Activated CD8-positive, alpha-beta memory T cell treated with anti-CD3 and anti-CD28 coated beads, Interleukin-2, amount 10 ng/mL, durations not matched to agents 7 days and 5 days (primary cell): ENCODE results near the gene WNT7A. TPM values are rescaled to one million over a fixed set of nuclear protein-coding genes. Genes with fewer than 3 reads are reported as not detected.

Source experiments
- ATAC-seq: fragments of 150-1000 bp; cut with Tn5 transposase; one replicate; pipeline ENCODE4 v1.10.0; 2021; ENCODE audit warnings: moderate library complexity
- CTCF ChIA-PET: fragments of 350-600 bp; sonication (Branson Sonifier 250); formaldehyde crosslinking; loops from one replicate; lab custom pipeline; 2021; ENCODE audit warnings: antibody characterized with exemption; lab: Charles Lee
- DNase-seq: peaks from one replicate; pipeline ENCODE4 v3.0.0-alpha.2; 2020
- H3K27ac Mint-ChIP-seq: one replicate; pipeline ENCODE4 v1.8.0; 2021; ENCODE audit warnings: mild to moderate bottlenecking, mixed read lengths
- H3K27me3 Mint-ChIP-seq: one replicate; pipeline ENCODE4 v1.8.0; 2021; ENCODE audit warnings: mixed read lengths
- H3K36me3 Mint-ChIP-seq: one replicate; pipeline ENCODE4 v1.8.0; 2021; ENCODE audit warnings: mild to moderate bottlenecking, mixed read lengths
- H3K4me1 Mint-ChIP-seq: one replicate; pipeline ENCODE4 v1.8.0; 2021; ENCODE audit warnings: mixed read lengths
- H3K4me3 Mint-ChIP-seq: one replicate; pipeline ENCODE4 v1.8.0; 2021; ENCODE audit warnings: mild to moderate bottlenecking, moderate library complexity, mixed read lengths
- H3K9me3 Mint-ChIP-seq: one replicate; pipeline ENCODE4 v1.8.0; 2022; ENCODE audit warnings: low read depth, mixed read lengths
- total RNA-seq, 2 experiments: library from RNA; stranded (reverse); gene quantifications; one replicate each; pipeline ENCODE4 v1.2.3, GENCODE V29; 2021

Gene WNT7A
- total RNA-seq, 2 experiments from 2014 or later, result not detected

- H3K4me3 Mint-ChIP-seq, result no peak overlapping the region
- H3K9me3 Mint-ChIP-seq, result no peaks in the 10 kb centered on the region
- H3K36me3 Mint-ChIP-seq, result no peaks in the 10 kb centered on the region
- CTCF ChIA-PET, result no interaction called here
- no peak for ATAC-seq
- H3K27ac Mint-ChIP-seq, result no peak overlapping the region
- H3K27me3 Mint-ChIP-seq, result peaks cover 2% of the 10 kb centered on the region
- peaks cover 3% of the 10 kb centered on the region for H3K4me1 Mint-ChIP-seq
- DNase-seq, result no peak
Observed at GRCh38 chr3:13856006-13856405, 23.9 kb downstream of the WNT7A start.

DNA sequence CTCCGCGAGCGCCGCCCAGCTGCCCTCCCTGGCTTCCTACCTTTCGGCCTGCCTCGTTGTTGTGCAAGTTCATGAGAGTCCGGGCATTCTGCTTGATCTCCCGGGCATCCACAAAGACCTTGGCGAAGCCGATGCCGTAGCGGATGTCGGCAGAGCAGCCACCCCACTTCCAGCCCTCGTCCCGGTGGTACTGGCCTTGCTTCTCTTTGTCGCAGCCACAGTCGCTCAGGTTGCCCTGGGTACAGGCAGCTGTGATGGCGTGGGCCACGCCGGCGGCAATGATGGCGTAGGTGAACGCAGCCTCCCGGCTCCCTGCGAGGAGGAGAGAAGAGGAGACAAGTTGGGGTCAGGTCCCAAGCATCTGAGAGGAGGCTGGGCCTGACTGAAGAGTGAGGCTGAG lies 25.4 kb downstream of the WNT7A start:
- Mint-ChIP-seq H3K4me3 (no peak overlapping the region), H3K27ac (no peak overlapping the region), H3K9me3 (no peaks in the 10 kb centered on the region), H3K27me3 (no peaks in the 10 kb centered on the region), H3K36me3 (no peaks in the 10 kb centered on the region), H3K4me1 (peaks cover 3% of the 10 kb centered on the region)
- ATAC-seq (no peak), DNase-seq (no peak)
- CTCF ChIA-PET, result no interaction called here

DNA sequence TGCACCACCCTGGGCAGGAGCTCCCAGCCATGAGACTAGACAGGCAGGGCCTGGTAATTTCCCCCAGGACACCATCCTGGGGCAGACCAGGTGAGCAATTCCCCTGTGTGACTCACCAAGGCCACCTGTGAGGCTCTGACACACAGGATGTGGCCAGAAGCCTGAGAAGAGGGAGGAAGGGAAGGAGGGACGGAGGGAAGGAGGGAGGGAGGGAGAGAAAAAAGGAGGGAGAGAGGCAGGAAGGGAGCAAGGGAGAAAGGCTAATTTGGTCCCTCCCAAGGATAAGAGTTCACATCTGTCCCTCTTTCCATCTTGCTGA lies 25.9 kb downstream of the WNT7A start:
- DNase-seq, result no peak
- no peaks in the 10 kb centered on the region for H3K9me3 Mint-ChIP-seq
- H3K27ac Mint-ChIP-seq, result no peak overlapping the region
- H3K4me1 Mint-ChIP-seq, result peaks cover 3% of the 10 kb centered on the region
- H3K4me3 Mint-ChIP-seq, result no peak overlapping the region
- no peaks in the 10 kb centered on the region for H3K27me3 Mint-ChIP-seq
- CTCF ChIA-PET, result no interaction called here
- H3K36me3 Mint-ChIP-seq, result no peaks in the 10 kb centered on the region
- ATAC-seq, result no peak

GRCh38 chr3:13853256-13853977 lies 26.5 kb downstream of the WNT7A start:
- H3K9me3 Mint-ChIP-seq, result no peaks in the 10 kb centered on the region
- no peak overlapping the region for H3K27ac Mint-ChIP-seq
- CTCF ChIA-PET, result no interaction called here
- DNase-seq (no peak), ATAC-seq (no peak)
- no peak overlapping the region for H3K4me3 Mint-ChIP-seq
- no peaks in the 10 kb centered on the region for H3K27me3 Mint-ChIP-seq
- peaks cover 3% of the 10 kb centered on the region for H3K4me1 Mint-ChIP-seq
- H3K36me3 Mint-ChIP-seq, result no peaks in the 10 kb centered on the region

- no peak overlapping the region for H3K4me3 Mint-ChIP-seq
- H3K36me3 Mint-ChIP-seq, result no peaks in the 10 kb centered on the region
- CTCF ChIA-PET, result no interaction called here
- DNase-seq, result no peak
- ATAC-seq, result no peak
- H3K4me1 Mint-ChIP-seq, result peaks cover 3% of the 10 kb centered on the region
- no peak overlapping the region for H3K27ac Mint-ChIP-seq
- H3K27me3 Mint-ChIP-seq, result no peaks in the 10 kb centered on the region
- no peaks in the 10 kb centered on the region for H3K9me3 Mint-ChIP-seq
Observed at GRCh38 chr3:13852638-13853009, 27.2 kb downstream of the WNT7A start.

- no peaks in the 10 kb centered on the region for H3K27me3 Mint-ChIP-seq
- no peaks in the 10 kb centered on the region for H3K9me3 Mint-ChIP-seq
- H3K27ac Mint-ChIP-seq, result no peak overlapping the region
- no peaks in the 10 kb centered on the region for H3K36me3 Mint-ChIP-seq
- CTCF ChIA-PET, result no interaction called here
- no peak overlapping the region for H3K4me3 Mint-ChIP-seq
- no peak for ATAC-seq
- peaks cover 3% of the 10 kb centered on the region for H3K4me1 Mint-ChIP-seq
- no peak for DNase-seq
Observed at GRCh38 chr3:13851997-13852637, 27.8 kb downstream of the WNT7A start.

DNA sequence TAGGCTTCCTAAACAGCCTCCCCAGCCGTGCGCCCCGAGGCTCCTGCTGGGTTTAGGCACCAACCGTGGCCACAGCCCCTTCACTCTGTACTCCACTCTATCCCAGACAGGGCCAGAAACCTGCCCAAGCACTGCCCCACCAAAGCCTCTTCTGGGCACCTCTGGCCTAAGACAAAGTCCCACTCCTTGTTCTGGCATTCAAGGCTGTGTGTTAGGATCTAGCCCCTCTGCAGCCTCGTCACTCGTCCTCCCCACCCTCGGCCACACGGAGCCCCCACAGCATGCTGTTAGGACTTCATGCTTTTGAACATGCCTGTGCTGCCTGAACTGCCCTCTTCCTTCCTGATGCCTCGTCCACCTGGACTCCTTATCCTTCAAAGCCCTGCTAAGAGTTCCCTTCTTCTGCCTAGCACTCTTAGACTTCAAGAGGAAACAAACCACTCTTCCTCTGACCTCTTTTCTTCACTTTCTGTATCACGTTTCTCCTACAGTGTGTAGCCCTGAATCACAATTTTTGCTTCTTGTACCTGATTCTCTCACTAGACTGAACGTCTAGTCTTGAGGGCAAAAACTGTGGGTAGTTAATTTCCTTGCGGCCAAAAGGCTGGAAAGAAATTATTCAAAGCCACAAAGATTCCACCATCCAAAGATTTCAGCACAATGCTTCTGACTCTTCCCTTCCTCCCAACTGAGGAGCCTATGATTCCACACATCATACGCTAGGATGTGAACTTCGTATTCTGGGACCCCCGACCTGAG lies 28.6 kb downstream of the WNT7A start:
- no peaks in the 10 kb centered on the region for H3K27me3 Mint-ChIP-seq
- H3K9me3 Mint-ChIP-seq, result no peaks in the 10 kb centered on the region
- no peaks in the 10 kb centered on the region for H3K36me3 Mint-ChIP-seq
- no peak overlapping the region for H3K4me3 Mint-ChIP-seq
- DNase-seq, result no peak
- ATAC-seq, result no peak
- peaks cover 3% of the 10 kb centered on the region for H3K4me1 Mint-ChIP-seq
- CTCF ChIA-PET, result no interaction called here
- H3K27ac Mint-ChIP-seq, result no peak overlapping the region

GRCh38 chr3:13850161-13850945 lies 29.5 kb downstream of the WNT7A start:
- CTCF ChIA-PET, result no interaction called here
- Mint-ChIP-seq H3K4me3 (no peak overlapping the region), H3K27ac (no peak overlapping the region), H3K27me3 (no peaks in the 10 kb centered on the region), H3K36me3 (no peaks in the 10 kb centered on the region), H3K9me3 (no peaks in the 10 kb centered on the region), H3K4me1 (peaks cover 3% of the 10 kb centered on the region)
- ATAC-seq (no peak), DNase-seq (no peak)

DNA sequence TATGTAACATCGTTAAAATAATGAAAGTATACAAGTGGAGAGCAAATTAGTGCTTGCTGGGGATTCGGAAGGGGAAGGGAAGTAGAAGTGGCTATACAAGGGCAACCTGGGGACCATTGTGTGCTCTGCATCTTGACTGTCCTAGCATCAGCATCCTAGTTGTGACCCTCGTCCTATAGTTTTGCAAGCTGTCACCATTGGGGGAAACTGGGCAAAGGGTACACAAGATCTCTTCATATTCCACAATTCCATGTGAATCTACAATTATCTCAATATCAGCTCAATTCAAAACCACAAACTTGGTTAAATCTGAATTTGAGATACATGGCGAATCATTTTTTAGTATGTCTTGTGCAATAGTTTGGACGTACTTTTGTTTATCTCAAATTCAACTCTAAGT lies 30.9 kb downstream of the WNT7A start:
- CTCF ChIA-PET, result interaction anchor here (0.6 to 1.2 kb wide), 2 partner anchors 32 to 176 kb away, joined by 3 read pairs; no protein-coding TSS in a partner anchor
- no peak for ATAC-seq
- H3K27me3 Mint-ChIP-seq, result no peaks in the 10 kb centered on the region
- no peaks in the 10 kb centered on the region for H3K9me3 Mint-ChIP-seq
- no peak overlapping the region for H3K4me3 Mint-ChIP-seq
- H3K4me1 Mint-ChIP-seq, result peaks cover 3% of the 10 kb centered on the region
- no peaks in the 10 kb centered on the region for H3K36me3 Mint-ChIP-seq
- DNase-seq, result no peak
- H3K27ac Mint-ChIP-seq, result no peak overlapping the region

DNA sequence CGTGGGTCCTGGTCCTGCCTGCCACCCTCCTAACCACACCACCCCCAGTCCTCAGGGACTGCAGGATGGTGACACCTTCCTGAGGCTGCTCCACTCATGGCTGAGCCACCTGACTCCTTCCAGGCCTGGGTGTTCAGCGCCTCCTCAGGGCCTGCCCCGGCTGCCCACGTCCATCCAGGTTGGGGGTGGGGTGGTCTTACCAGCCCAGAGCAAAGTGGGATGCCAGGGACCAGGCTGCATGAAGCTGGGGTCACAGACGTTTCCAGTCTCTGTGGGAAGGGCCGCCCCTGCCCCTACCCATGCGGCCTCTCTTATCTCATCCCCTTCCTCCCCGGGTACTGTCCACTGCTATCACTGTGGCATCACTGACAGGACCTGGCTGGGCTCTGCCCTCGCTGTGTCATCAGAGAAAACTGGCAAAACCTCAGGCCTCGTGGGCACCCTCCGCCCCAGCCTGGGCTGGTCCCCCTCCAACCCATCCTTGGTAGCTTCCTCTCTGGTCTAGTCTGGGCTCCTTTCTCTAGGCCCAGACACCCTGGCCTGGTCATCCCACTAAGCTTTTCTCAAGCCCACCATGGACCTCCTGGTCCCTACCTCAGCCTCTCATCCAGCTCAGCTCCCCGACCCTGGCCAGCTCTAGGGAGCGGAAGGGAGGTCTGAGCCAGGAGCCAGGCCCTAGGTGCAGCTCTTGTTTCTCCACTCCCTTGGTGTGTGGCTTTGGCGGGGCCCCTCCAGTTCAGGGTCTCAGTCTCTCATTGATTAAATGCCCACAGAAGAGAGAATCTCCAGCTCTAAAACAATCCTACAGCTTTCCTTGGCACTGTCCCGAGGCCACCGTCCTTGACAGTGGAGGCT lies 32.9 kb downstream of the WNT7A start:
- CTCF ChIA-PET, result no interaction called here
- Mint-ChIP-seq H3K4me1 (no peaks in the 10 kb centered on the region), H3K36me3 (no peaks in the 10 kb centered on the region), H3K9me3 (no peaks in the 10 kb centered on the region), H3K27ac (no peak overlapping the region), H3K4me3 (no peak overlapping the region), H3K27me3 (no peaks in the 10 kb centered on the region)
- DNase-seq, result no peak
- ATAC-seq, result no peak

DNA sequence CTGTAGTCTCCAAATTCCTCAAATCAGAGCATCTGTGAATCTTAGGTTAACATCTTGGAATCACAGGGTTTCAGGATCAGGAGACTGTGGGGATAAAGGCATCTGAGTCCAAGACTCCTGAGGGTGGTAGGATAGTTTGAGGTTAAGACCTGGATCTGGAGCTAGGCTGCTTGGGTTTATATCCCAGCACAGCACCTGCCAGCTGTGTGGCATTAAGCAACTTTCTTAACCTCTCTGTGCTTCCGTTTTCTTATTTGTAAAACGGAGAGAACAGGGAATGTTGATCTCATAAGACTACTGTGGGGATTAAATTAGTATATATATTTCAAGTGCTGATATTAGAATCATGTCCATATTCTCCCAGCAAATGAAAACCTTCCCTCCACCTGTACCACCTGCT lies 33.6 kb downstream of the WNT7A start:
- DNase-seq (no peak), ATAC-seq (no peak)
- CTCF ChIA-PET, result no interaction called here
- Mint-ChIP-seq H3K9me3 (no peaks in the 10 kb centered on the region), H3K36me3 (no peaks in the 10 kb centered on the region), H3K4me3 (no peak overlapping the region), H3K27ac (no peak overlapping the region), H3K4me1 (no peaks in the 10 kb centered on the region), H3K27me3 (no peaks in the 10 kb centered on the region)

DNA sequence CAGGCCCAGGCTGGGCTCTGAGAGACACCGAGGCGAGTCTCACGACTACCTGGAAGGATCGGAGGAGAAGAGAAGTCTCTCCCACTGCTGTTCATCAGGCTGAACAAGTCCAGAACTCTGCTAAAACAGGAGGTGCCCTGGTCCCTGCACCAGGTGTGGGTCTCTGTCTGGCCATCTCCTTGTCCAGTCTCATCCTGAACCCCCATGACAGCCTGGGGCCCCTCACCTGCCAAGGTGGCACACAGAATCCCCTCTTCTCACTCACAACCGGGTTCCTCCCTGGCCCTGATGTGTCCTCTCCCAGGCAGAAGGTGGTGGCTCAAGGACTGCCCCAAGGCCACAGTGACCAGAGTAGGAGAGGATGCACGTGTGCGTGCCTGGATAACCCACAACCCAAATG lies 34.1 kb downstream of the WNT7A start:
- no peak overlapping the region for H3K27ac Mint-ChIP-seq
- no peaks in the 10 kb centered on the region for H3K9me3 Mint-ChIP-seq
- no peaks in the 10 kb centered on the region for H3K4me1 Mint-ChIP-seq
- CTCF ChIA-PET, result no interaction called here
- no peaks in the 10 kb centered on the region for H3K27me3 Mint-ChIP-seq
- DNase-seq (no peak), ATAC-seq (no peak)
- no peak overlapping the region for H3K4me3 Mint-ChIP-seq
- no peaks in the 10 kb centered on the region for H3K36me3 Mint-ChIP-seq

DNA sequence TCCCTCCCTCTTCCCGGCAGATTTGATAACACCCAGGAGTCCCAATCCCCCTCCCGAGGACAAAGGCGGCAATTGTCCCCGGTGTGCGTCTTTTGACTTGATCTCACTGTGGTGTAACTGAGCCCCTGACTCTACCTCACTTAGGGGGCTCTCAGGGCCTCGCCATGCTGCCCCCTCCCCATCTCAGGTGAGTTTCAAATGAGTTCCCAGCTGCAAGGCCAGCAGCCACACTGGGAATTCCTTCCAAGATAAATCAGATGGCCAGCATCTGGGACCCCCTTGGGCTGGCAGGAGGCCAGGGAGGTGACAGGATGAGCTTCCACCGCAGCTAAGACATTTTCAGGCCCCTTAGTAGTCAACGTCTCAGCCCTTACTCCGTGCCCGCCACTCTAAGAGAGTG lies 35.0 kb downstream of the WNT7A start:
- H3K9me3 Mint-ChIP-seq, result no peaks in the 10 kb centered on the region

More for the DNA sequence above, 35.0 kb downstream of the WNT7A start:
- Mint-ChIP-seq H3K4me3 (no peak overlapping the region), H3K36me3 (no peaks in the 10 kb centered on the region), H3K27ac (no peak overlapping the region), H3K4me1 (no peaks in the 10 kb centered on the region), H3K27me3 (no peaks in the 10 kb centered on the region)
- no peak for DNase-seq
- CTCF ChIA-PET, result no interaction called here
- no peak for ATAC-seq
